Sigmoid colon (tissue), 7 donors: ENCODE measurements around the gene SF1. TPM values are rescaled to one million over a fixed set of nuclear protein-coding genes. Genes with fewer than 3 reads are reported as not detected.

Experiments
- DNase-seq: peaks from one replicate; pipeline ENCODE4 v3.0.0-alpha.2; 2019
- H3K27ac ChIP-seq, 4 donors: fragments of 200-600 bp; sonication (generic); one replicate each; pipeline ENCODE4 v1.5.1; 2016 to 2019; ENCODE audit warnings: mild to moderate bottlenecking in 1 of 4
- H3K27me3 ChIP-seq, 3 donors: fragments of 200-600 bp; sonication (generic); one replicate each; pipeline ENCODE4 v1.5.1; 2019; ENCODE audit warnings: mild to moderate bottlenecking in 1 of 3
- H3K36me3 ChIP-seq, 4 donors: fragments of 200-600 bp; sonication (generic); one replicate each; pipeline ENCODE4 v1.5.1; 2016 to 2019
- H3K4me1 ChIP-seq, 4 donors: fragments of 200-600 bp; sonication (generic); one replicate each; pipeline ENCODE4 v1.5.1; 2017 to 2019
- H3K4me3 ChIP-seq, 4 donors: fragments of 200-600 bp; sonication (generic); one replicate each; pipeline ENCODE4 v1.5.1; 2017 to 2019; ENCODE audit warnings: mild to moderate bottlenecking in 2 of 4, moderate library complexity in 1 of 4
- H3K9me3 ChIP-seq, 4 donors: fragments of 200-600 bp in 3 of 4; sonication (generic) in 3 of 4; one replicate each; pipeline versions ENCODE4 v1.5.1 to v1.6.1; 2013 to 2019
- CTCF ChIP-seq, 4 experiments: fragments of 450-650 bp in 3 of 4; fragments of 200-600 bp in 1 of 4; IDR thresholded peaks; one replicate each; pipeline ENCODE4 v1.5.1; 2016 to 2019; ENCODE audit warnings: antibody characterized with exemption in 4 of 4, mild to moderate bottlenecking in 3 of 4, moderate library complexity in 2 of 4
- EP300 ChIP-seq, 4 donors: sonication (generic); formaldehyde crosslinking; IDR thresholded peaks; one replicate each; pipeline ENCODE4 v1.6.1; 2017; ENCODE audit warnings: antibody characterized with exemption in 4 of 4
- POLR2A ChIP-seq, 2 donors: fragments of 450-650 bp; IDR thresholded peaks; one replicate each; pipeline ENCODE4 v1.6.1; 2016; ENCODE audit warnings: antibody characterized with exemption in 2 of 2, mild to moderate bottlenecking in 2 of 2, moderate library complexity in 2 of 2
- POLR2AphosphoS5 ChIP-seq, 4 donors: sonication (generic); formaldehyde crosslinking; IDR thresholded peaks; one replicate each; pipeline ENCODE4 v1.6.1; 2017; ENCODE audit warnings: antibody characterized with exemption in 4 of 4
- WGBS, 2 donors: extraction: QIAGEN DNeasy Blood & Tissue Kit; methylation state at CpG; one replicate each; pipeline ENCODE4 v1.1.7; 2013; 5-methylcytosine and 5-hydroxymethylcytosine counted together
- intact Hi-C: fragments of 100-400 bp; cut with DNase I; formaldehyde crosslinking; loops from one replicate; pipeline ENCODE4 v1.15.1; 2023
- polyA plus RNA-seq, 3 donors: library from polyadenylated mRNA; stranded (reverse); fragments of 200-250 nt; gene quantifications; one replicate each; pipeline ENCODE4 v1.2.3, GENCODE V29; 2013
- total RNA-seq, 4 donors: library from RNA; depleted of rRNA; stranded (reverse); fragments of >200 nt; gene quantifications; one replicate each; pipeline ENCODE4 v1.1.0, GENCODE V29; 2016
- donor health status: healthy with polysubstance abuse.
- donor health status: Bipolar disorder and iron deficiency.
- donor health status: healthy.

The SF1 gene
- total and polyA plus RNA-seq, 7 donors: 36.5 to 381 (median 185) TPM

- Histone ChIP-seq H3K9me3 (no peaks in the 10 kb centered on the region), H3K4me1 (peaks cover 0 to 9% (median 6%) of the 10 kb centered on the region in 4 donors), H3K27me3 (no peaks in the 10 kb centered on the region), H3K36me3 (peaks cover 0 to 29% (median 6%) of the 10 kb centered on the region in 4 donors), H3K4me3 (no peak overlapping the region), H3K27ac (no peak overlapping the region)
- 91 to 94% methylated on average over 15 of the region's 15 CpGs for WGBS, 2 donors
- TF ChIP-seq POLR2AphosphoS5 (IDR thresholded peaks at IDR 0.05) (no peak), CTCF (IDR thresholded peaks at IDR 0.05) (no peak), EP300 (IDR thresholded peaks at IDR 0.05) (no peak), POLR2A (IDR thresholded peaks at IDR 0.05) (no peak)
- intact Hi-C loops: loop anchor here (5.0 kb wide), 1 partner anchor 98 kb away; no protein-coding TSS in a partner anchor
- peak; percentile 64 for DNase-seq
Measured at GRCh38 chr11:64789331-64790204, 11.2 kb upstream of the SF1 start.

- intact Hi-C loops: loop anchor here (5.0 kb wide), 1 partner anchor 99 kb away; no protein-coding TSS in a partner anchor
- peak; percentile 61 for DNase-seq
- H3K27ac ChIP-seq: no peak overlapping the region
Measured at GRCh38 chr11:64788321-64789215, 10.2 kb upstream of the SF1 start.

GRCh38 chr11:64787526-64788320 is 9.4 kb upstream of the SF1 start:
- Histone ChIP-seq H3K9me3 (no peaks in the 10 kb centered on the region), H3K27ac (peak overlapping the region in 2 of 4 donors; percentile 26 to 49), H3K36me3 (peaks cover 0 to 29% (median 6%) of the 10 kb centered on the region in 4 donors), H3K4me1 (peaks cover 0 to 9% (median 6%) of the 10 kb centered on the region in 4 donors), H3K4me3 (no peak overlapping the region), H3K27me3 (no peaks in the 10 kb centered on the region)
- intact Hi-C loops: loop anchor here (5.0 kb wide), 1 partner anchor 100 kb away; no protein-coding TSS in a partner anchor
- DNase-seq: peak; percentile 83
- WGBS, 2 donors: 26 to 48% methylated on average over 15 of the region's 15 CpGs
- peak; percentile 26 to 70 (median 60) for TF ChIP-seq CTCF (IDR thresholded peaks at IDR 0.05)
- no peak for TF ChIP-seq EP300 (IDR thresholded peaks at IDR 0.05)

More at GRCh38 chr11:64788321-64789215, 10.2 kb upstream of the SF1 start:
- TF ChIP-seq POLR2AphosphoS5 (IDR thresholded peaks at IDR 0.05) (no peak), POLR2A (IDR thresholded peaks at IDR 0.05) (no peak), EP300 (IDR thresholded peaks at IDR 0.05) (no peak), CTCF (IDR thresholded peaks at IDR 0.05) (no peak)
- 90% methylated on average over 9 of the region's 9 CpGs for WGBS, 2 donors
- Histone ChIP-seq H3K4me3 (no peak overlapping the region), H3K36me3 (peaks cover 0 to 29% (median 6%) of the 10 kb centered on the region in 4 donors), H3K27me3 (no peaks in the 10 kb centered on the region), H3K9me3 (no peaks in the 10 kb centered on the region), H3K4me1 (peaks cover 0 to 9% (median 6%) of the 10 kb centered on the region in 4 donors)

GRCh38 chr11:64786308-64786707 is 8.0 kb upstream of the SF1 start:
- Histone ChIP-seq H3K27ac (no peak overlapping the region), H3K27me3 (no peaks in the 10 kb centered on the region), H3K36me3 (peaks cover 0 to 21% (median 4%) of the 10 kb centered on the region in 4 donors), H3K4me3 (no peak overlapping the region), H3K4me1 (peaks cover 0 to 9% (median 6%) of the 10 kb centered on the region in 4 donors), H3K9me3 (no peaks in the 10 kb centered on the region)
- TF ChIP-seq EP300 (IDR thresholded peaks at IDR 0.05) (no peak), POLR2A (IDR thresholded peaks at IDR 0.05) (no peak), POLR2AphosphoS5 (IDR thresholded peaks at IDR 0.05) (no peak), CTCF (IDR thresholded peaks at IDR 0.05) (no peak)
- WGBS, 2 donors: 92 to 93% methylated on average over 10 of the region's 10 CpGs
- intact Hi-C loops: loop anchor here (5.0 kb wide), 1 partner anchor 101 kb away; no protein-coding TSS in a partner anchor
- DNase-seq: peak; percentile 50
